Caki2 (cell line): Measurements from ENCODE around the gene HAGHL. TPM values are rescaled to one million over a fixed set of nuclear protein-coding genes. Genes with fewer than 3 reads are reported as not detected.
"Not testable (repeated sequence)": the region's sequence is repeated elsewhere in the genome, so short reads cannot be mapped to it uniquely, and the experiment has no call there.

Experiments used
- DNase-seq: peaks from one replicate; pipeline ENCODE4 v3.0.0-alpha.2; 2015; ENCODE audit warnings: low read depth
- in situ Hi-C: cut with HindIII; loops from 2 replicates; pipeline ENCODE4 v1.10.0; 2016; ENCODE audit warnings: low sequenced_read_pairs, low pct_unique_long_range_greater_than_20kb, mixed read lengths
- total RNA-seq: library from RNA; depleted of rRNA; stranded (reverse); fragments of >200 nt; shearing (Covaris generic); gene quantifications from 2 replicates; pipeline ENCODE4 v1.2.3, GENCODE V29; 2014; ENCODE audit warnings: low replicate concordance; rRNA removed

The HAGHL gene
- total RNA-seq, 1 experiment from 2014 or later, result 48.0 TPM

DNA sequence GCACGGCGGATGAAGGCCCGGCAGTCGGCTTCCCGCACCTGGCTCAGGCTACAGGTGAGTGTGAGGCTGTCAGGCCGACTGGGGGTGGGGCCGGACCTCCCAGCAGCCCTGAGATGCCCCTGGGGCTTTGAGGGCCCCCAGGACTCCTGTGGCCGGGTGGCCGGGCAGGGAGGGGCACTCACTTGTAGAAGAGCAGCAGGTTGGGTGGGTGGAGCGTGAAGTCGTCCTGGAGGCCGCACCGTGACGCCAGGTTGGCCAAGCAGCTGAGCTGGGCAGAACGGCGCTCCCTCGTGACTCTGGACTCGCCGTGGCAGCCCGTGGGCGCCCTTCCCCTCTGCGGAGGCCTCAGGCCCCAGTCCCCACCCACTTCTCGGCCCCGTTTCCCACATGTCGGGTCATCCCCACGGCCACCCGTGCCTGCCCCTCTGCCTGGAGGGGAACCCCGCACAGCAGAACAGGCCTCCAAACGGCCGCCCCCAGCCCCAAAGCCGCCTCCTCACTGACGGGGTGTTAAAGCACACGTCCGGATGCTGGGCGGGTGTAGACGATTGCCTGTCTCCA is 48.4 kb downstream of the HAGHL start:
- DNase-seq, result no peak
- in situ Hi-C loops, result no loop called here

DNA sequence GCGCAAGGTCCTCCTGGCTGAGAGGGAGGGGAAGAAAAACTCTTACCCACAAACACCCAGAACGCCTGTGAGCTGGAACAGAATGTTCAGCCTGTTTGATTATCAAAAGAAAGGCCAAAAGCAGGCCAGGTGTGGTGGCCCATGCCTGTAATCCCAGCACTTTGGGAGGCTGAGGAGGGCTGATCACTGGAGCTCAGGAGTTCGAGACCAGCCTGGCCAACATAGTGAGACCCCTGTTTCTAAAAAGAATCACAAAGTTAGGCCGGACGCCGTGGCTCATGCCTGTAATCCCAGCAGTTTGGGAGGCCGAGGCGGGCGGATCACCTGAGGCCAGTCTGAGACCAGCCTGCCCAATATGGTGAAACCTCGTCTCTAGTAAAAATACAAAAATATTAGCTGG is 49.4 kb downstream of the HAGHL start:
- in situ Hi-C loops, DNase-seq: not testable (repeated sequence)

DNA sequence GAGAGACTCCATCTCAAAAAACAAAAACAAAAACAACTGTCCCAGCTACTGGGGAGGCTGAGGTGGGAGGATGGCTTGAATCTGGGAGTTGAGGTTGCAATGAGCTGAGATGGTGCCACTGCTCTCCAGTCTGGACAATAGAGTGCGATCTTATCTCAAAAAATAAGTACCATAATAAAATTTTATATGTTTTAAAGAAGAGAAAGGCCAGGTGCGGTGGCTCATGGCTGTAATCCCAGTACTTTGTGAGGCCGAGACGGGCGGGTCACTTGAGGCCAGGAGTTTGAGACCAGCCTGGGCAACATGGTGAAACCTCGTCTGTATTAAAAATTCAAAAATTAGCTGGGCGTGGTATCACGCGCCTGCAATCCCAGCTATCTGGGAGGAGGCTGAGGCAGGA is 49.9 kb downstream of the HAGHL start:
- DNase-seq, result no peak
- in situ Hi-C loops, result no loop called here

DNA sequence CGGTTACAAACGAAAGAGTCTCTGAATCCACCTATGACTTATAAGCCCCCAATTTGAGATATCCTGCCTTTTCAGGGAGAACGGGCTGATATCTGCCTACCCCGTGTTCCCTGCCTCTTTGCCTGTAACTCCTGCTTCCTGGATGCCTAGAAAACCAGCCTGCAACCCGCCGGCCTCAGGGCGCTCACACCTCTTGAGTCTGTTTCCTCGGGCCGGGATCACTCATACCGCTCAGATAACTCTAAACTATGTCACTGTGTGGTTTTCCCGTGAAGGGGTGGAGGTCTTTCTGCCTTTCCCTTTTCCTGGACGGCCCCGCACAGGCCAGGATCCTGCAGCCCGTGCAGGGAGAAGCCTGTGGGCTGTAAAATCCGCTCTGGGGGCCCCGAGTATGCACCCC is 50.9 kb downstream of the HAGHL start:
- no peak for DNase-seq
- in situ Hi-C loops, result no loop called here

DNA sequence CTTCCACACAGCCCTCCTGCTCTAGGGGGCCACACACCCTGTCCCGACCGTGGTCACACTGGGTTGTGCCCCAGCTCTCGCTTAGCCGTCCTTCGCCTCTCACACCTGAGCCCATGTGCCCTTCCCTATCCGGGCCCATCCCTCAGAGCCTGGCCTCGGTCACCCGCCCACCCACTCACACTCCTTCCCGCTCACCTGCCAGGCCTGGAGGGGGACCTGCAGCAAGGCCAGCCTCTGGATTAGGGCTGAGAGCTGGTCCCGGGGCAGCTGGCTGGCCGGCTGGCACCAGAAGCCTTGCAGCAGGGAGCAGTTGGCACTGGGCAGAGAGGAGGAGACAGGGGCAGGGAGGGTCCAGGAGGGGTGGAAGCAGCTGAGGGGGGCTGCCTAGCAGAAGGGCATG is 51.5 kb downstream of the HAGHL start:
- in situ Hi-C loops, result no loop called here
- DNase-seq, result no peak

DNA sequence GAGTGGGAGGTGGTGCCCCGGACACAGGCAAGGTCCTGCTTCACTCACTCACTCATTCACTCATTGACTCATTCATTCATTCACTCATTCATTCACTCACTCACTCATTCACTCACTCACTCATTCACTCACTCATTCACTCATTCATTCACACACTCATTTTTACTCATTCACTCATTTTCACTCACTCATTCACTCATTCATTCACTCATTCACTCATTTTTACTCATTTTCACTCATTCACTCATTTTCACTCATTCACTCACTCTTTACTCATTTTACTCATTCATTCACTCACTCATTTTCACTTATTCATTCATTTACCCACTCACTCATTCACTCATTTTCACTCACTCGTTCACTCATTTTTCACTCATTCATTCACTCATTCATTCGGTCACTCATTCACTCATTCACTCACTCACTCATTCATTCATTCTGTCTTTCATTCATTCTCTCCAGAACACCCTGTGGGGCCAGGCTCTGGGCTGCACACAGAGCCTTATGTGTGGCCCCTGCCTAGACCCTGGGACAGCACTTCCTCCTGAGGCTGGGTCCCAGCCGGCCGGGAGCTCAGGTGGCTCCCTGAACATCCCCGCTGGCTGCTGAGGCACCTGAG is 52.1 kb downstream of the HAGHL start:
- in situ Hi-C loops, result no loop called here
- no peak for DNase-seq

Other genes starting within 250 kb of the HAGHL start
- 60.1 and 70.1 TPM in 2 replicates for gene CAPN15, start 199.4 kb upstream of the HAGHL start, total RNA-seq
- gene PRR35, start 166.7 kb upstream of the HAGHL start, total RNA-seq, result not detected in 2 replicates
- gene NHLRC4, start 160.1 kb upstream of the HAGHL start, total RNA-seq, result 1.2 and 4.0 TPM in 2 replicates
- 53.4 and 65.5 TPM in 2 replicates for gene PIGQ, start 157.1 kb upstream of the HAGHL start, total RNA-seq
- gene RAB40C, start 137.0 kb upstream of the HAGHL start, total RNA-seq, result 22.4 and 33.2 TPM in 2 replicates
- 0.07 TPM in 1 of 2 replicates, not detected in the other for gene WFIKKN1, start 96.1 kb upstream of the HAGHL start, total RNA-seq
- gene METTL26, start 90.8 kb upstream of the HAGHL start, total RNA-seq, result 433 and 438 TPM in 2 replicates
- 93.0 and 94.1 TPM in 2 replicates for gene MCRIP2, start 85.3 kb upstream of the HAGHL start, total RNA-seq
- 12.3 and 52.7 TPM in 2 replicates for gene WDR90, start 77.7 kb upstream of the HAGHL start, total RNA-seq
- gene RHOT2, start 59.0 kb upstream of the HAGHL start, total RNA-seq, result 91.5 and 99.0 TPM in 2 replicates
- gene RHBDL1, start 51.4 kb upstream of the HAGHL start, total RNA-seq, result 0.12 and 0.68 TPM in 2 replicates
- 453 and 482 TPM in 2 replicates for gene STUB1, start 46.7 kb upstream of the HAGHL start, total RNA-seq
- gene JMJD8, start 42.8 kb upstream of the HAGHL start, total RNA-seq, result 116 and 147 TPM in 2 replicates
- 24.6 and 30.1 TPM in 2 replicates for gene WDR24, start 36.7 kb upstream of the HAGHL start, total RNA-seq
- gene FBXL16, start 21.3 kb upstream of the HAGHL start, total RNA-seq, result 25.7 and 26.3 TPM in 2 replicates
- gene METRN, start 12.0 kb upstream of the HAGHL start, total RNA-seq, result 1,206 and 1,492 TPM in 2 replicates
- gene ANTKMT, start 6.0 kb upstream of the HAGHL start, total RNA-seq, result 95.7 and 164 TPM in 2 replicates
- gene CCDC78, start 663 bp upstream of the HAGHL start, total RNA-seq, result 4.5 and 10.3 TPM in 2 replicates
- gene CIAO3, start 13.9 kb downstream of the HAGHL start, total RNA-seq, result 52.8 and 75.6 TPM in 2 replicates
- gene MSLN, start 33.6 kb downstream of the HAGHL start, total RNA-seq, result not detected in 2 replicates
- 50.0 and 75.0 TPM in 2 replicates for gene RPUSD1, start 61.3 kb downstream of the HAGHL start, total RNA-seq
- gene CHTF18, start 61.5 kb downstream of the HAGHL start, total RNA-seq, result 52.2 and 56.9 TPM in 2 replicates
- not detected in 2 replicates for gene GNG13, start 73.6 kb downstream of the HAGHL start, total RNA-seq
- gene LMF1, start 243.9 kb downstream of the HAGHL start, total RNA-seq, result 16.5 and 35.6 TPM in 2 replicates